H1 (cell line): ENCODE measurements around the gene FRMPD4. TPM values are rescaled to one million over a fixed set of nuclear protein-coding genes. Genes with fewer than 3 reads are reported as not detected.

Experiments
- CTCF ChIA-PET: fragments of 300-600 bp; sonication (Branson Sonifier 250); formaldehyde crosslinking; loops from one replicate; lab custom pipeline; 2021; ENCODE audit not compliant: partially characterized antibody; lab: Charles Lee
- POLR2A ChIA-PET: fragments of 300-600 bp; sonication (Branson Sonifier 250); formaldehyde crosslinking; loops from one replicate; lab custom pipeline; 2021; ENCODE audit warnings: inconsistent platforms; ENCODE audit not compliant: partially characterized antibody; lab: Charles Lee
- DNase-seq, 2 experiments: peaks; one replicate each; pipeline versions ENCODE4 v3.0.0 to v3.0.0-alpha.2; 2010 to 2022; ENCODE audit warnings: low spot score in 2 of 2, low read depth in 1 of 2, mixed read lengths in 1 of 2
- FAIRE-seq: peaks from 2 replicates; lab custom pipeline; 2011; peaks lifted over from hg19 to GRCh38; lab: Jason Lieb, UNC
- H2AFZ ChIP-seq: 2 replicates; pipeline ENCODE4 v1.8.1; 2012; ENCODE audit warnings: low read length, inconsistent platforms
- H2AK5ac ChIP-seq: 2 replicates; pipeline ENCODE4 v1.6.1; 2013; ENCODE audit warnings: low read depth, low read length
- H2BK120ac ChIP-seq: replicated peaks from 2 replicates; pipeline ENCODE3; 2013; ENCODE audit warnings: low read depth, low read length, inconsistent platforms
- H2BK12ac ChIP-seq: 2 replicates; pipeline ENCODE4 v1.6.1; 2013; ENCODE audit warnings: low read depth, low read length
- H2BK15ac ChIP-seq: 2 replicates; pipeline ENCODE4 v1.6.1; 2013; ENCODE audit warnings: low read length
- H2BK20ac ChIP-seq: 2 replicates; pipeline ENCODE4 v1.6.1; 2013; ENCODE audit warnings: low read length
- H2BK5ac ChIP-seq: 2 replicates; pipeline ENCODE4 v1.6.1; 2013; ENCODE audit warnings: low read depth, low read length
- H3K14ac ChIP-seq: 2 replicates; pipeline ENCODE4 v1.6.1; 2013; ENCODE audit warnings: inconsistent platforms; ENCODE audit not compliant: insufficient read length
- H3K18ac ChIP-seq: 2 replicates; pipeline ENCODE4 v1.6.1; 2013; ENCODE audit warnings: low read length; ENCODE audit errors: extremely low read depth
- H3K23ac ChIP-seq: 2 replicates; pipeline ENCODE4 v1.6.1; 2013; ENCODE audit warnings: inconsistent platforms; ENCODE audit not compliant: insufficient read length
- H3K23me2 ChIP-seq: 2 replicates; pipeline ENCODE4 v1.6.1; 2013; ENCODE audit warnings: low read depth, low read length
- H3K27ac ChIP-seq: 2 replicates; pipeline ENCODE4 v1.6.1; 2011; ENCODE audit warnings: low read depth, low read length, inconsistent platforms
- H3K27me3 ChIP-seq, 4 experiments: replicated peaks in 1 of 4; 1 replicate in 1 of 4; 2 replicates in 3 of 4; pipeline versions ENCODE4 v1.6.1 to v1.8.1; 2011 to 2013; ENCODE audit warnings: low read length in 3 of 4, mild to moderate bottlenecking in 3 of 4, inconsistent platforms in 2 of 4, mixed read lengths in 2 of 4, moderate library complexity in 1 of 4; ENCODE audit not compliant: control insufficient read depth in 3 of 4, insufficient read depth in 3 of 4; ENCODE audit errors: extremely low read depth in 1 of 4
- H3K36me3 ChIP-seq, 4 experiments: 2 replicates each; pipeline versions ENCODE4 v1.6.1 to v1.8.1; 2011 to 2013; ENCODE audit warnings: mild to moderate bottlenecking in 4 of 4, low read length in 3 of 4, moderate library complexity in 2 of 4, control low read depth in 1 of 4, inconsistent platforms in 1 of 4; ENCODE audit not compliant: insufficient read depth in 4 of 4, control insufficient read depth in 2 of 4
- H3K4ac ChIP-seq: replicated peaks from 2 replicates; pipeline ENCODE3; 2013; ENCODE audit warnings: low read length, low read depth, mixed read lengths, inconsistent platforms; ENCODE audit not compliant: insufficient read length
- H3K4me1 ChIP-seq, 4 experiments: replicated peaks in 1 of 4; 1 replicate in 1 of 4; 2 replicates in 3 of 4; pipeline versions ENCODE4 v1.6.1 to v1.8.1; 2011 to 2013; ENCODE audit warnings: low read length in 3 of 4, inconsistent platforms in 2 of 4, mixed read lengths in 1 of 4; ENCODE audit not compliant: insufficient read depth in 4 of 4, control insufficient read depth in 3 of 4
- H3K4me2 ChIP-seq, 2 experiments: 2 replicates each; pipeline versions ENCODE4 v1.6.1 to v1.8.1; 2011 to 2013; ENCODE audit warnings: low read depth in 2 of 2, low read length in 2 of 2, control low read depth in 1 of 2, inconsistent platforms in 1 of 2, mild to moderate bottlenecking in 1 of 2; ENCODE audit not compliant: insufficient read depth in 1 of 2
- H3K4me3 ChIP-seq, 4 experiments: fragments of 200-600, 300-600 bp in 1 of 4; sonication (generic), shearing (Covaris generic), sonication (Bioruptor Twin) in 1 of 4; 2 replicates each; pipeline versions ENCODE4 v1.5.1 to v1.8.1; 2011 to 2016; ENCODE audit warnings: low read length in 4 of 4, low read depth in 3 of 4, control low read depth in 2 of 4, inconsistent platforms in 2 of 4, mild to moderate bottlenecking in 2 of 4, mixed read lengths in 1 of 4, moderate library complexity in 1 of 4; ENCODE audit not compliant: insufficient read depth in 2 of 4; ENCODE audit errors: extremely low read depth in 1 of 4
- H3K56ac ChIP-seq: replicated peaks from 2 replicates; pipeline ENCODE3; 2013; ENCODE audit warnings: low read depth, mild to moderate bottlenecking, mixed read lengths, low read length, inconsistent platforms; ENCODE audit not compliant: insufficient read length
- H3K79me1 ChIP-seq: 2 replicates; pipeline ENCODE4 v1.6.1; 2013; ENCODE audit warnings: low read depth, low read length, control low read depth
- H3K79me2 ChIP-seq, 2 experiments: 2 replicates each; pipeline versions ENCODE4 v1.6.1 to v1.8.1; 2012 to 2013; ENCODE audit warnings: low read length in 2 of 2, mild to moderate bottlenecking in 2 of 2, inconsistent platforms in 1 of 2; ENCODE audit not compliant: insufficient read depth in 2 of 2, control insufficient read depth in 1 of 2
- H3K9ac ChIP-seq, 4 experiments: replicated peaks in 1 of 4; 1 replicate in 1 of 4; 2 replicates in 3 of 4; pipeline versions ENCODE4 v1.6.1 to v1.8.1; 2011 to 2013; ENCODE audit warnings: low read depth in 3 of 4, low read length in 3 of 4, control low read depth in 2 of 4, mild to moderate bottlenecking in 2 of 4, moderate library complexity in 2 of 4, inconsistent platforms in 1 of 4; ENCODE audit errors: extremely low read depth in 1 of 4
- H3K9me3 ChIP-seq, 2 experiments: 2 replicates each; pipeline versions ENCODE4 v1.6.1 to v1.8.1; 2012 to 2013; ENCODE audit warnings: mild to moderate bottlenecking in 2 of 2, moderate library complexity in 2 of 2, control low read depth in 1 of 2, inconsistent platforms in 1 of 2, low read depth in 1 of 2, low read length in 1 of 2, mixed read lengths in 1 of 2; ENCODE audit not compliant: insufficient read depth in 2 of 2
- H4K20me1 ChIP-seq, 2 experiments: replicated peaks in 1 of 2; 2 replicates each; pipeline versions ENCODE3 to v1.8.1; 2011 to 2013; ENCODE audit warnings: inconsistent platforms in 2 of 2, low read length in 2 of 2, mild to moderate bottlenecking in 1 of 2; ENCODE audit not compliant: insufficient read depth in 2 of 2, control insufficient read depth in 1 of 2
- H4K5ac ChIP-seq: 2 replicates; pipeline ENCODE4 v1.6.1; 2013; ENCODE audit warnings: low read length, low read depth, mixed read lengths, inconsistent platforms; ENCODE audit not compliant: insufficient read length
- H4K8ac ChIP-seq: 2 replicates; pipeline ENCODE4 v1.8.0; 2013; ENCODE audit warnings: mild to moderate bottlenecking, moderate library complexity, low read length, inconsistent platforms; ENCODE audit not compliant: insufficient read depth; ENCODE audit errors: extremely low read depth
- H4K91ac ChIP-seq: replicated peaks from 2 replicates; pipeline ENCODE3; 2013; ENCODE audit warnings: low read length, mixed read lengths, inconsistent platforms; ENCODE audit not compliant: insufficient read length
- BRCA1 ChIP-seq: IDR thresholded peaks from 2 replicates; pipeline ENCODE4 v1.6.1; 2012; ENCODE audit warnings: low read depth, low read length, improper control_type of control experiment
- CTCF ChIP-seq, 3 experiments: IDR thresholded peaks; 1 replicate in 2 of 3; 2 replicates in 1 of 3; pipeline versions ENCODE4 v1.5.1 to v1.6.1; 2011; ENCODE audit warnings: low read length in 3 of 3, mild to moderate bottlenecking in 3 of 3, inconsistent platforms in 2 of 3, low read depth in 1 of 3, moderate library complexity in 1 of 3; ENCODE audit not compliant: insufficient read depth in 1 of 3; ENCODE audit errors: control extremely low read depth in 1 of 3
- SP2 ChIP-seq: IDR thresholded peaks from 2 replicates; pipeline ENCODE4 v1.6.1; 2012; ENCODE audit warnings: mild to moderate bottlenecking, low read length, inconsistent platforms
- TAF7 ChIP-seq: optimal IDR thresholded peaks from 2 replicates; pipeline ENCODE3; 2011; ENCODE audit warnings: low read depth, mild to moderate bottlenecking, inconsistent platforms, low read length, moderate library complexity, borderline replicate concordance
- WGBS, 2 experiments: shearing (Covaris generic) in 1 of 2; methylation state at CpG; one replicate each; pipeline versions ENCODE4 v1.1.6 to v1.1.7; 2013 to 2015; ENCODE audit warnings: low lambda C conversion rate in 2 of 2, mixed read lengths in 2 of 2, inconsistent platforms in 1 of 2, low coverage in 1 of 2, missing lambda C conversion rate in 1 of 2; ENCODE audit not compliant: insufficient replicate concordance in 2 of 2, insufficient coverage in 1 of 2, insufficient read length in 1 of 2; ENCODE audit errors: extremely low coverage in 1 of 2, missing lambda C conversion rate in 1 of 2; 5-methylcytosine and 5-hydroxymethylcytosine counted together
- polyA plus RNA-seq, 7 experiments: library from polyadenylated mRNA; depleted of rRNA in 3 of 7; stranded (reverse) in 5 of 7; unstranded in 2 of 7; fragments of >200 nt in 5 of 7; fragments of 200-250 nt in 2 of 7; gene quantifications; 1 replicate in 5 of 7; 2 replicates in 1 of 7; 4 replicates in 1 of 7; pipeline versions ENCODE4 v1.2.1 to v1.2.3, GENCODE V29; 2011 to 2013; ENCODE audit warnings: missing spikeins in 2 of 7, mixed read lengths in 2 of 7
- total RNA-seq: library from RNA; stranded (reverse); fragmentation: NEBNext Ultra II Directional; extraction: Animal tissue kit (Norgen Biotek cat#: 25700); gene quantifications from 2 replicates; pipeline ENCODE4 v1.2.1, GENCODE V29; 2021

FRMPD4 gene
- total and polyA plus RNA-seq, 2 of the 8 experiments (the other 6 are each of a cell fraction or from before 2014, with no cell fraction given): 0.02 to 0.37 TPM

- Histone ChIP-seq H2AFZ (no peak overlapping the region), H4K20me1 (no peaks in the 10 kb centered on the region), H4K91ac (no peak overlapping the region), H2BK5ac (no peak overlapping the region), H4K8ac (no peak overlapping the region), H3K23ac (no peak overlapping the region), H3K56ac (no peak overlapping the region), H3K4ac (no peak overlapping the region), H3K79me2 (no peaks in the 10 kb centered on the region), H3K79me1 (no peaks in the 10 kb centered on the region), H2BK20ac (no peak overlapping the region), H2BK120ac (no peak overlapping the region), H3K36me3 (no peaks in the 10 kb centered on the region), H3K27ac (no peak overlapping the region), H3K18ac (no peak overlapping the region), H3K9ac (no peak overlapping the region), H3K4me3 (no peak overlapping the region), H3K4me1 (no peaks in the 10 kb centered on the region), H4K5ac (no peak overlapping the region), H3K4me2 (no peak overlapping the region), H3K23me2 (no peaks in the 10 kb centered on the region), H3K27me3 (no peaks in the 10 kb centered on the region), H2BK12ac (no peak overlapping the region), H3K9me3 (no peaks in the 10 kb centered on the region), H2AK5ac (no peak overlapping the region), H3K14ac (no peak overlapping the region), H2BK15ac (no peak overlapping the region)
- POLR2A ChIA-PET: no interaction called here
- DNase-seq (peak in 1 of 2 experiments; percentile 41), FAIRE-seq (no peak)
- CTCF ChIA-PET: interaction anchor here (0.7 to 1.0 kb wide), 2 partner anchors 49 to 51 kb away, joined by 3 to 6 read pairs; no protein-coding TSS in a partner anchor
- TF ChIP-seq SP2 (no peak), CTCF (IDR thresholded peaks at IDR 0.05; ENCODE audit: control extremely low read depth in 1 of 3, insufficient read depth in 1 of 3, low read depth in 1 of 3, low read length in 3 of 3) (no peak), BRCA1 (no peak), TAF7 (no peak)
- 94% methylated on average over 8 of the region's 8 CpGs; no CpG with 5 or more reads in 1 of the 2 experiments for WGBS, 2 experiments
Observed at GRCh38 chrX:12721042-12721441, 582.8 kb downstream of the FRMPD4 start.
